Adrenal gland (tissue), 5 donors: ENCODE results near the gene CHDH.

Experiments used
- CTCF ChIP-seq, 6 experiments: fragments of 450-650 bp in 4 of 6; fragments of 200-600 bp in 2 of 6; sonication (generic) in 1 of 6; IDR thresholded peaks; 1 replicate in 5 of 6; 2 replicates in 1 of 6; pipeline versions ENCODE4 v1.5.1 to v1.8.0; 2016 to 2021; ENCODE audit warnings: antibody characterized with exemption in 6 of 6, mild to moderate bottlenecking in 2 of 6, moderate library complexity in 1 of 6
- POLR2A ChIP-seq, 2 donors: fragments of 450-650 bp; IDR thresholded peaks; one replicate each; pipeline ENCODE4 v1.6.1; 2017; ENCODE audit warnings: antibody characterized with exemption in 2 of 2, mild to moderate bottlenecking in 2 of 2, moderate library complexity in 1 of 2
- donor health status: DM: no; HTN: no; CAD: no.

DNA sequence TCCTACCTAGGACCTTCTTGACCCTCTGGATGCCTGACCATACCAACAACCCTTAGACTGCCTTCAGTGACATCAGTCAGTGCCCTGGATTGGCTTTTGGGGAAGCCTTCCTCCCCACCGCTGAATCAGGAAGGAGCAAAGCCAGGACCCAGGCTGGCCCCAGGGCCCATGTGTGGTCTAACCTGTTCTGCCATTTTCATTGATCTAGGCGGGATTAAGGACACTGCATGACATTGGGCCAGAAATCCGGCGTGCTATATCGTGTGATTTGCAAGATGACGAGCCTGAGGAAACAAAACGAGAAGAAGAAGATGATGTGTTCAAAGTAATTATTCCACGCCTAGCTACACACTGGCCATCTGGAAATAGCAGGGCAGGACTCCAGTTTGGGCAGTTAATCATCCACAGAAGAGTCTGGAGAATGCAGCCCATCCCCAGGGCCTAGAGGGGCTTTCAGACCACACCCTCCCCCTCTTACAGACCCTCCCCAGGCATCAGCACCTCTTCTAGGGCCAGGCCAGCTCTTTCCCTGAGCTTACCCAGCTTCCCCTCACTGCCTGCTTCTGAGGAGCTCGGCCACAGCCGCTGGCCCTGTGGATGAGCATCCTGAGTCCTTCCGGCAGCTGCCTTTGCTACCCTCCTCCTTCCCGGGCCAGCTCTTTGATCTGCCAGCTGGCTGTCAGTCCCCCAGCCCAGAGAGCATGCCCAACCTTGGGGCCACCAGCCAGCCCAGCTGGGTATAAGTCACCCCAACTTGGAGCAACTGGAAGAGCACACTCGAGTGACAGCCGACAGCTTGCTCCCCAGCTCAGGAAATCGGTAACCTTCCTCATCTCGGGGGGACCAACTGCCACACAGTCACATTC, 45.9 kb downstream of the CHDH start:
- TF ChIP-seq CTCF (IDR thresholded peaks at IDR 0.05) = no peak
- no peak for TF ChIP-seq POLR2A (IDR thresholded peaks at IDR 0.05)
